Measurements from ENCODE around the gene KIF1C.

- TF ChIP-seq CTCF (IDR thresholded peaks at IDR 0.05; ENCODE audit: insufficient read depth, low read length) (no peak), POLR2AphosphoS5 (IDR thresholded peaks at IDR 0.05; ENCODE audit: low read depth) (no peak), GABPA (IDR thresholded peaks at IDR 0.05; ENCODE audit: low read depth) (no peak), SPI1 (IDR thresholded peaks at IDR 0.05; ENCODE audit: borderline replicate concordance, low read depth) (no peak)
Observed at GRCh38 chr17:4999430-5000093, 1.8 kb downstream of the KIF1C start.

Data from HL-60 (cell line).